Stimulated activated CD8-positive, alpha-beta memory T cell treated with anti-CD3 and anti-CD28 coated beads, Interleukin-12 subunit alpha, Interleukin-12 subunit beta, amount 100 ng/mL, for 24 hours (primary cell): ENCODE results near the gene STK35.
"Not testable (repeated sequence)": the region's sequence is repeated elsewhere in the genome, so short reads cannot be mapped to it uniquely, and the experiment has no call there.

ENCODE experiments used
- DNase-seq: peaks from one replicate; pipeline ENCODE4 v3.0.0-alpha.2; 2020; ENCODE audit errors: extremely low read depth

STK35 gene

GRCh38 chr20:2156666-2157624 is 55.3 kb downstream of the STK35 start:
- no peak for DNase-seq

- DNase-seq = no peak
Observed at GRCh38 chr20:2162125-2162822, 60.6 kb downstream of the STK35 start.

GRCh38 chr20:2162823-2163166 is 61.2 kb downstream of the STK35 start:
- no peak for DNase-seq

GRCh38 chr20:2163312-2163711 is 61.7 kb downstream of the STK35 start:
- no peak for DNase-seq

- DNase-seq = no peak
Observed at GRCh38 chr20:2163757-2164156, 62.1 kb downstream of the STK35 start.

GRCh38 chr20:2164421-2164820 is 62.8 kb downstream of the STK35 start:
- DNase-seq = no peak

GRCh38 chr20:2164966-2165365 is 63.3 kb downstream of the STK35 start:
- DNase-seq = no peak

- no peak for DNase-seq
Observed at GRCh38 chr20:2165871-2166270, 64.2 kb downstream of the STK35 start.

- no peak for DNase-seq
Observed at GRCh38 chr20:2167112-2167511, 65.5 kb downstream of the STK35 start.

- DNase-seq = no peak
Observed at GRCh38 chr20:2168946-2169345, 67.3 kb downstream of the STK35 start.

- DNase-seq = no peak
Observed at GRCh38 chr20:2169456-2170088, 67.9 kb downstream of the STK35 start.

GRCh38 chr20:2170404-2170803 is 68.8 kb downstream of the STK35 start:
- DNase-seq = no peak

GRCh38 chr20:2171266-2171790 is 69.7 kb downstream of the STK35 start:
- no peak for DNase-seq

- DNase-seq = not testable (repeated sequence)
Observed at GRCh38 chr20:2171840-2172239, 70.2 kb downstream of the STK35 start.

- peak; percentile 9 for DNase-seq
Observed at GRCh38 chr20:2172305-2173175, 70.9 kb downstream of the STK35 start.

- DNase-seq = no peak
Observed at GRCh38 chr20:2173186-2173585, 71.6 kb downstream of the STK35 start.

- DNase-seq = no peak
Observed at GRCh38 chr20:2174067-2174466, 72.4 kb downstream of the STK35 start.

- no peak for DNase-seq
Observed at GRCh38 chr20:2176946-2177345, 75.3 kb downstream of the STK35 start.

- no peak for DNase-seq
Observed at GRCh38 chr20:2178318-2179232, 76.9 kb downstream of the STK35 start.

- no peak for DNase-seq
Observed at GRCh38 chr20:2179233-2179580, 77.6 kb downstream of the STK35 start.
